Stimulated activated CD4-positive, alpha-beta T cell treated with anti-CD3 and anti-CD28 coated beads, Interleukin-4, amount 100 ng/mL, for 1 hour (primary cell): ENCODE data around the gene RUNDC1.
"Not testable (repeated sequence)": the region's sequence is repeated elsewhere in the genome, so short reads cannot be mapped to it uniquely, and the experiment has no call there.

Source experiments
- DNase-seq: peaks from one replicate; pipeline ENCODE4 v3.0.0-alpha.2; 2020

The RUNDC1 gene

GRCh38 chr17:42980274-42980765, at the start of gene RUNDC1:
Gene RUNDC1, plus strand, starts transcription at chr17:42980565. Its CDS starts 12 bp downstream, at chr17:42980577.
- DNase-seq, result peak; percentile 92

- DNase-seq, result peak; percentile 7
Observed at GRCh38 chr17:42937712-42938596, 42.4 kb upstream of the RUNDC1 start.

GRCh38 chr17:42944211-42944610, 36.2 kb upstream of the RUNDC1 start:
- no peak for DNase-seq

GRCh38 chr17:42946812-42947211, 33.6 kb upstream of the RUNDC1 start:
- DNase-seq, result no peak

- DNase-seq, result no peak
Observed at GRCh38 chr17:42950044-42950783, 30.2 kb upstream of the RUNDC1 start.

GRCh38 chr17:42953669-42954068, 26.7 kb upstream of the RUNDC1 start:
- DNase-seq, result no peak

GRCh38 chr17:42964161-42964932, 16.0 kb upstream of the RUNDC1 start, which contains the start of gene AARSD1:
Gene AARSD1, minus strand, starts transcription at chr17:42964454. Its CDS starts 14 bp downstream, at chr17:42964440.
- DNase-seq, result peak; percentile 89

GRCh38 chr17:42967925-42968324, 12.4 kb upstream of the RUNDC1 start:
- DNase-seq, result no peak

GRCh38 chr17:42969001-42969581, 11.3 kb upstream of the RUNDC1 start:
- no peak for DNase-seq

- no peak for DNase-seq
Observed at GRCh38 chr17:42971589-42971988, 8.8 kb upstream of the RUNDC1 start.

GRCh38 chr17:42973323-42973722, 7.0 kb upstream of the RUNDC1 start:
- not testable (repeated sequence) for DNase-seq

- DNase-seq, result no peak
Observed at GRCh38 chr17:42975265-42975664, 5.1 kb upstream of the RUNDC1 start.

GRCh38 chr17:42975701-42976100, 4.7 kb upstream of the RUNDC1 start:
- not testable (repeated sequence) for DNase-seq

- DNase-seq, result peak; percentile 20
Observed at GRCh38 chr17:42979511-42980273, 673 bp upstream of the RUNDC1 start, which contains the start of gene PTGES3L. Gene PTGES3L, minus strand, starts transcription at chr17:42980080. Its CDS starts 27 bp downstream, at chr17:42980053.

GRCh38 chr17:42980766-42981397, 517 bp downstream of the RUNDC1 start:
- peak; percentile 63 for DNase-seq

GRCh38 chr17:42982266-42982665, 1.9 kb downstream of the RUNDC1 start:
- DNase-seq, result no peak

- no peak for DNase-seq
Observed at GRCh38 chr17:42985225-42985624, 4.9 kb downstream of the RUNDC1 start.

- DNase-seq, result no peak
Observed at GRCh38 chr17:42989141-42989540, 8.8 kb downstream of the RUNDC1 start.

GRCh38 chr17:42989726-42990652, 9.6 kb downstream of the RUNDC1 start:
- DNase-seq, result no peak

- no peak for DNase-seq
Observed at GRCh38 chr17:42991471-42991870, 11.1 kb downstream of the RUNDC1 start.
